Measurements from ENCODE around the gene VANGL1.

Gene VANGL1

DNA sequence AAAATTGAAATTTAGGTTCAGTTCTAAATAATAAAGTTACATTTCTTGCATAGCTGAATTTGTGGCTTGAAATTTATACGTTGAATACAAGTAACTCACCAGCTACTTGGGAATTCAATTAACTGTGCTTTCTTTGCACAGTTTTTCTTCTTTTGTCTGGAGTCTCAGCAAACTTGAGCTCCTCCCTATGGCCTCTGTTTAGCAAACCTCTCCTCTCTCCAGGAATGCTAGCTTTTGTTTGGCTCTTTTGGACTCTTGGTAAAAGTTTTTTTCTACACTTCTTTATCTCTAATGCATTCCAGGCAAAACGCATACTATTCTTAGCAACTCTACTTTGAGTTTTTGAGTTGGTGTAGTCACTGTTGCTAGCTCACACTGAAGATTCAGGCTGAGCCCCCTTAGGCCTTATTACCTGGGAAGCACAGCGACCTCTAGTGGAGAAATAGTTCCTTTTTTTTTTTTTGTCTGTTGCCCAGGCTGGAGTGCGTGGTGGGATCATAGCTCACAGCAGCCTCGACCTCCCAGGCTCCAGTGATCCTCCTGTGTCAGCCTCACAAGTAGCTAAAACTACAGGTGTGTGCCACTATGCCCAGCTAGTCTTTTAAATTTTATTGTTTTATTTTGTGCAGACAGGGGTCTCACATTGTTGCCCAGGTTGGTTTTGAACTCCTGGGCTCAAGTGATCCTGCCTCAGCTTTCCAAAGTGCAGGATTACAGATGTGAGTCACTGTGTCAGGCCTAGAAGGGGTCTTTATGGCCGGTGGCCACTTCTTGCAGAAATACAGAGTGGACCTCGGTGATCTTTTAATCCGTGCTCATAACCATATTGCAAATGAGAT is 65.0 kb downstream of the VANGL1 start:
- DNase-seq = no peak

DNA sequence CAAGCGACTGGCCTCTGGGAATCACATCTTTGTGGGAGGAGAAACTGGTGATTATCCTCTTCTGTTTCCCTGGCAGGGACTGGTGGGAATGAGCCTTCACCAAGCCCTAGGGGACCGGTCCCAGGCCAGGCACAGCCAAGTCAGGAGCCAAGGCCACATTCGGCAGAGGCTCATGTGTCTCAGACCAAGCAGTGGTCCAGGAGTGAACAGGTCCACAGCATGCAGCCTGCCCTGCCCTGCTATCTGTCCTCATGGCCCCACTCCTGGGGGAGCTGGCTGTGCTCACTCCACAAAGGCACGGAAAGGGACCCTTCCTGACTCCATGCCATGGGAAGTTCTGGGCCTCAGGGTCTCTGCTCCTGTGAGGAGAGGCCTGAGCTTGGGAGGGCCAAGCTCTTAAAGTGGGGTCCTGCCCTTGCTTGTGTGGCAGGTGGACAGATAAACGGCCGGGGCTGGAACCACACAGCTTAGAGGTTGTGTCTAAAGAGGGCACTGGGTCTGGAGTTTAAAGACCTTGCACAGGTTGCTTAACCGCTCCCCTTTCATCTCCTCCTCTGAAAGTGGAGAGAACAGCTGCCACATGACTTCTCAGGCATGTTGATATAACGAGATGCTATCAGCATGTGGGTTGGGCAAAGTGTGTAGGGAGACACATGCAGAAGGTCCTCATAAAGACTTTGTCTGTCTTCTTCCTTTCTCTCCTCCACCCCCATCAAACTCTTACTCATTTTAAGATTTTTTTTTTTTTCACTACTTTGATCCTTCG is 69.3 kb downstream of the VANGL1 start:
- no peak for DNase-seq

GRCh38 chr1:115712911-115713609 is 71.3 kb downstream of the VANGL1 start:
- DNase-seq = no peak

DNA sequence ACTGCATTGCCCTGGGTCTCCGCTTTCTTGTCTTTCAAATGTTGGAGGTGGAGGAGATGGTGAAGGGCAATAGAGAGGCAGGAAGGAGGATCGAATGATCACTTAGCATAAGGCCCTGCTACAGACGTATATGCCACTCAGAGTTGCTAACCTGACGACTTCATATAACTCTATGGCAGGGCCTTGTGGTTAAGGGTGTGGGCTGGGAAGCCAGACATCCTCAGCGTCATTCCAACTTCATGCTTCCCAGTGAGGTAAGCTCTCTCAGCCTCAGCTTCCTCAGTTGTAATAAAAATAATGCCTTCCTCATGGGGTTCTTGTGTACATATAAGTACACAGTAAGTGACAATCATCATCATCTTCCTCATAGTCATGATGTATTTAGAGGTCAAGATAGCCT is 72.1 kb downstream of the VANGL1 start:
- DNase-seq = no peak

DNA sequence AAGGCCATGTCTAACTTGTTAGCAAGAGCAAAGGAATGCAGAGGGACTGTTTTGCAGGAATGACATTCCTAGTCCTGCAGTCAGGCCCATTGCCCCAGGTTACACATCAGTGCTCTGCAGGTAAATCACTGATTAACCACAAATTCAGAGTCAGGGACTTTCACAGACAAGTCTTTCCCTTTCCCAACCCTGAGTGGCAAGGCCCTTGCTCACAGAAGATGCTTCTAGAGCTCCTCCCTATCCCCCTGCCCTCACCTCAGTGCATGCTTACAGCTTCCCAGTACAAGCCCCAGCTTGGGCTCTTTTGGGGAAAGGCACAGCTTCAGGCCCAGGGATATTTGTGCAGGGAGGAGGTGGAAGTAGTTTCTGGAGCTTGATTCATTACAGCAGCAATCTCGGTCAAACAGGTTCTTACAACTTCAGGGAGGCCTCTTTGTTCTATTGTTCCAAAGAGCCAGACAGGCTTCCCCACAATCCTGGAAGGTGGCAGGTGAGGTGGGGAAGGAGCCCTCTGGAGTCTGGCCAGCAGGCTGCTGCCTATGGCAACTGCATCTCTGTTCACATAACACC is 72.9 kb downstream of the VANGL1 start:
- no peak for DNase-seq

DNA sequence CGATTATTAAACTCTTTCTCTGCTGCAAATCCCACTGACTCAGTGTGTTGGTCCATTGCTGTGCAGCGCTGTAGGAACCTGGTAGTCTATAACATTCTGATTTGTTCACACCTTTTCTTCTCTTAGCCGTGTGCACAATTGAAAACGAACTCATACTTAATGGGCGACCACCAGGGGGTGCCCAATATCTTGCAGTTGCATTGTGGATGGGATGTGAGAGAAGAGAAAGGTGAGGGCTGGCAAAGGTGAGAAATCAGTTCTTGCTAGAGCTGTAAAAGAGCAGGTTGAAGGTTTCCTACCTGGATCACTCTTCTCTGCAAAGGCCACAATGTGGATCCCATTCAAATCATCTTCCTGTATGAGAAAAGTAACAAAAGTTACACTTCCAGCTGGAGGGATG is 75.8 kb downstream of the VANGL1 start:
- no peak for DNase-seq

DNA sequence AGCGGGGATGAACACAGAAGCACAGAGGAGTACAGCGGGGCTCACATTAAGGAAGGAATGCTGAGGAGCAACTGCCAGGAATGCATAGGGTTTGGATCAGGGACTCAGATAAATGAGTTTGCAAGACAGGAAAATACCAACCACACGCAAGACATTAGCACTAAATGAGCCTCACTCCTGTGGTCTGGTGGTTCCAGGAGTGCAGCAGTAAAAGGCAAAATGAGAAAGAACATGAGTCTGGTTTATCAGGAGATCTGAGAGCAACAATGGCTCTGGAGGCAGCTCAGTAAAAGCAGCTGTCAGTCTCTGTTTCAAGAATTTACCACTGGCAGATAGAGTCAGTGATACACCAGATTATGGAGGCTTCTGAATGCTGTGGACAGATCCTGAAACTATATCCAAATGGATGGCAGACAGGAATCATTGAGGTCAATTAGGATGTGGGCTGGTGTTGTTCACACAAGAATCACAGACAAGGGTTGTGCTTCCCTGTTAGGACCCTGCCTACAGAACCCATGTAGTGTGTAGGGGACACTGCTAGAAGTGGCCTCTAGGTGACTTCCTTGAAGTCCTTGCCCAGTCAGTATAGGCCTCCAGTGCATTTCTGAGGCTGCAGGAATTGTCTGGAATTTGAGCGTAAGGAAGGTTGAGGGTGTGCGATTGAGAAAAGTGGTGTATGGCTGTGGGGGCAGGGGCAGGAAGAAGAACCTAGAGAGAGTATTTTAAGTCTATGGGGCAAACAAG is 76.4 kb downstream of the VANGL1 start:
- no peak for DNase-seq

GRCh38 chr1:115719285-115719684 is 77.5 kb downstream of the VANGL1 start:
- no peak for DNase-seq

DNA sequence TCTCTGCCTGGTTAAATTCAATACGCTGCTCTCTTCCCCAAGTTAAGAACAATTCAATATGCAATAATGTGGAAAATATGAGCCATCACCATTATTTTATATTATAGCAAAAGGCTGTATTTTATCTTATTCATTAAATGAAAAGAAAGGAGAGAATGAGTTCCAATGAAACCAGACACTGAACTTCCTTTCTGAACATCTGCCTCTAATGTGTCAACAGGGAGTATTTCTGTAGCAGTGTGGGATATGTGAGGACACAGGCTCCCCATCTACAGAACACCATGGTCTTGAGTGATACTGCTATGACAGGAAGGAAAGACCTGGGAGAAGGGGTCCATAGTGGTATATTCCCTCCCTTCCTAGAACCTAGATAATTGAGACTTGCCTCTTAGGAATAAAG is 80.5 kb downstream of the VANGL1 start:
- DNase-seq = no peak

DNA sequence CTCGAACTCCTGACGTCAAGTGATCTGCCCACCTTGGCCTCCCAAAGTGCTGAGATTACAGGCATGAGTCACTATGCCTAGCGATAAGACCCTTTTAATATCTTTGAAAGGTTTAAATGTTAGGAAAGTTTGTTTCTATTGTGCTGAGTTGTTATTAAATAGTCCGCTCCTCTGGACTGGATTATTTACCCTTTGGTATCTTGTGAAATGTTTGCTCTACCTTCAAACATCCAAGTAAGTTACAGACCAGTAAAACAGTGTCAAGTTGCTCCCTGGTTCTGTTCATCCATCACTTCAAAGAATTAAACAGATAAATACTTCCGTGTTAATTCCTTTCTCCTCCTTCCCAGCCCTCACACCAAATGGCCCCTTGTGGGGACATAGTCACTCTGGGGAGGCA is 82.0 kb downstream of the VANGL1 start:
- DNase-seq = no peak

GRCh38 chr1:115725600-115725999 is 83.8 kb downstream of the VANGL1 start:
- no peak for DNase-seq

GRCh38 chr1:115726161-115726560 is 84.4 kb downstream of the VANGL1 start:
- no peak for DNase-seq

GRCh38 chr1:115726570-115726969 is 84.8 kb downstream of the VANGL1 start:
- no peak for DNase-seq

DNA sequence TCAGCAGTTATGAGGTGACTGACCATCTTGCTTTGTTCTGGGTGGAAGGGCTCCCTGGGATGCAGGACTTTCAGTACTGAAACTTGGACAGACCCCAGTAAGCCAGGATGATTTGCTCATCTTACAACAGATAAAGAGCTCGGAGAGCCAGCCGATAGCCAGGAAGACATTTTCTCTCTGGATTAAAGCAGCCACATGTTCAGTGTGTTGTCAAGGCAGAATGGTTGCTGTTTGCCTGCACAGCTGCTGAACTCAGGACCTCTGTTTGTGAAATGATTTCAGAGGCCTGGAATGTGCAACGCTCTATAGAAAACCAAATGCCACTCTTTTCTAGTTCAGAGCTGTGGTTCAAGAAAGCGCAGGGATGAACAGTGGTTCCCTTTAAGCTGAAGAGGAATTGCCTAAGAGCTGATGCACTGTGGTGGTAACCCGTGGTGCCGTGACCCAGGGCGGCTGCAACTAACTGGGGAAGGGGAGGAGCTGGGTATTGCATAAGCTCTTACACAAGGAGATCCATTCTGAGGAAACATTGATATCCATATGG is 86.0 kb downstream of the VANGL1 start:
- DNase-seq = no peak

DNA sequence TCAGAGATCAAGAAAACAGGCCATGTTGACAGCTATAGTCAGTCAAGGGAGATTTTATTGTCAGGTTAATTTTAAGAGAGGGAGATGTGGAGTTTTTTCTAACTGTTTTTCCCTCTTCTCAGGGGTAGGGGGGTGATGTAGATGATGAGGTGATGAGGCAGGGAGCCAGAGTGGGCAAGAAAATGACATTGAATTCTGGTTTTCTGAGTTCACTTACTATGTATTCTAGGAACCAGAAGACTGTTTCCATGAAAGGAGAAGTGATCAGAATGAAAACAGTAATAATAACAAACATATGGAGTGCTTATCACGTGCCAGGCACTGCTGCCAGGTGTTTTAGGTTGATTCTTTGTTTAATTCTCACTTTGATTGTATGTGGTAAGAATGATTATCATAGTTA is 86.6 kb downstream of the VANGL1 start:
- DNase-seq = no peak

DNA sequence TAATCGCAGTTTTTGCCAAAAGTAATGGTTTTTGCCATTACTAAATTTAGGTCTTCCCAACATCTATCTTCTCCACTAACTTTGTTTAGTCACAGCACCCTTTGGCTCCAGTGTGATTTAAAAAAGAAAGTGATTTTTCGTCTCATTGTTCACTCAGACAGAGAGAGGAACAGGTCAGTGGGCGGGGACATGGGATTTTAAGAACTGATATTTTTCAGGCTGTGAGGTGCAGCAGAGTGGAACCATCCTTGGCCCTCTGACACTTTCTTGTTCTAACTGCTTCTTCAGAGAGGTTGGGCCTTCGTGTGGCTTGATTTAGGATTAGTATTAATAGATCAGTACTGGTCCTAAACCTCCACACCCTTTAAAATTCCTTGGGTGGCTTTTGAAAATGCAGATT is 88.0 kb downstream of the VANGL1 start:
- DNase-seq = no peak

- no peak for DNase-seq
These were observed 90.5 kb downstream of the VANGL1 start for GRCh38 chr1:115732316-115732715.

GRCh38 chr1:115740811-115741210 is 99.0 kb downstream of the VANGL1 start:
- no peak for DNase-seq

DNA sequence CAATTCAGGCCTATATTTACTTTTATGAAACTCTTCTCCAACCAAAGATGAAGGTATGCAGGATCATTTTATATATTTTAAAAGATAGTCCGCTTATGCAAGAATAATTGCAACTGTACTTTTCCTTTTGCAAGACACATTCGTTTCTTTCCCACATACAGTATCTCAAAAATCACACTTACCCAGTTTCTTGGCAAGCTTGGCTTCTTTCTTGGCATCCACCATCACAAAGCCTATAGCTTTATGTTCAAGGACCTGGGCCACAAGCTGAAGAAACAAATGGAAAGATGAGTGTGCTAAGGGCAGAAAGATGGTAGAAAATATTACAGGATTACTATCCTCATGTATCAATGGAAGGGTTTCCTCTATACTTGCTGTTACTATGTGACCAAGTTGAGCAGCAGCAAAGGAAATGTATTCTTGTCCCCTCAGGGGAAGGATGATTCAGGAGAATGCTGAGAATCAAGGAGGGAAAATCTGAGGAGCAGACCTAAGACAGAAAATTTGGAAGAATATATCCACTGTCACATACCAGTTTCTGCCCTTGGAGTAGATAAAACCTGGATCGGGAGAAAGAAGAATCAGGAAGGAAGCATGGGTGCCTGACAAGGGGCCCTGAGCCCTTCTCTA is 103.0 kb downstream of the VANGL1 start:
- no peak for DNase-seq

GRCh38 chr1:115746021-115746690 is 104.4 kb downstream of the VANGL1 start:
- DNase-seq = no peak
